ENCODE data around the gene LSS. TPM values are rescaled to one million over a fixed set of nuclear protein-coding genes. Genes with fewer than 3 reads are reported as not detected.
"Not testable (repeated sequence)": the region's sequence is repeated elsewhere in the genome, so short reads cannot be mapped to it uniquely, and the experiment has no call there.

The LSS gene
- total and polyA plus RNA-seq, 2 donors: 14.9 to 15.4 TPM

DNA sequence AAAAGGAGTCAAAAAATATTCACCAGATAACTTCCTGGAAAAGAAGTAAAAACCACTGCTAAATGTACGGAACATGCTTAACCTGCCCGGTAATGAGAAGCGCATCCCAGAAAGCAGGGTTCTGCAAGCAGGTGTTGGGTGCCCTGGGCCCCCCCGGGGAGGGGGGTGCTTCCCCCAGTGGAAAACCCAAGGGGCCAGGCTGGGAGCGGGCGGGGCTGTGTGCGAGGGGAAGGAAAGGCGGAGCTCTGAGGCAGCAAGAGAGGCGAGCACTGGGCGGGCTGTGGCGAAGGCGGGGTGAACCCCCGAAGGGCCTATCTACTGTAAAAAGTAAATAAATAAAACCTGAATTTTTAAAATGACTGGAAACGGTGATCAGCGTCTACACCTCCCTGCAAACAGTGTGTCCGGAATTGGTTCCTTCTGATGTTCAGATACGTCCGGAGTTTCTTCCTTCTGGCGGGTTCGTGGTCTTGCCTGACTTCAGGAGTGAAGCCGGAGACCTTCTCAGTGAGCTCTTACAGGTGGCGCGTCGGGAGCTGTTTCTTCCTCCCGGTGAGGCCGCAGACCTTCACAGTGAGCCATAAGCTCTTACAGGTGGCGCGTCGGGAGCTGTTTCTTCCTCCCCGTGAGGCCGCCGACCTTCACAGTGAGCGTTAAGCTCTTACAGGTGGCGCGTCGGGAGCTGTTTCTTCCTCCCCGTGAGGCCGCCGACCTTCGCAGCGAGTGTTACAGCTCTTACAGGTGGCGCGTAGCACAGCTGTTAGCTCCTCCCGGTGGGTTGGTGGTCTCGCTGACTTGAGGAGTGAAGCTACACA lies 86.6 kb downstream of the LSS start:
- no peaks in the 10 kb centered on the region for H3K4me1 ChIP-seq (ENCODE audit: control insufficient read depth in 2 of 2, insufficient read depth in 2 of 2, low read length in 2 of 2)
- no peak for DNase-seq (ENCODE audit: low read depth in 6 of 9, low spot score in 9 of 9)
- no peaks in the 10 kb centered on the region for H3K36me3 ChIP-seq (ENCODE audit: control insufficient read depth in 2 of 2, insufficient read depth in 2 of 2, low read length in 1 of 2)
- whole genome bisulfite sequencing: 96% methylated on average over 45 of the region's 45 CpGs
- H3K27me3 ChIP-seq (ENCODE audit: control insufficient read depth in 2 of 2, insufficient read depth in 1 of 2, low read length in 1 of 2): no peaks in the 10 kb centered on the region
- no peak overlapping the region for H3K27ac ChIP-seq (ENCODE audit: low read depth in 1 of 2, low read length in 1 of 2)
- peaks cover 0 to 13% of the 10 kb centered on the region in 2 donors for H3K9me3 ChIP-seq (ENCODE audit: control insufficient read depth in 2 of 2, insufficient read depth in 1 of 2, low read length in 1 of 2)
- no peak overlapping the region for H3K4me3 ChIP-seq (ENCODE audit: low read length in 2 of 2)

- not testable (repeated sequence) for H3K36me3 ChIP-seq (ENCODE audit: control insufficient read depth in 2 of 2, insufficient read depth in 2 of 2, low read length in 1 of 2); DNase-seq (ENCODE audit: low read depth in 6 of 9, low spot score in 9 of 9); H3K27ac ChIP-seq (ENCODE audit: low read depth in 1 of 2, low read length in 1 of 2); H3K4me3 ChIP-seq (ENCODE audit: low read length in 2 of 2); H3K27me3 ChIP-seq (ENCODE audit: control insufficient read depth in 2 of 2, insufficient read depth in 1 of 2, low read length in 1 of 2); H3K4me1 ChIP-seq (ENCODE audit: control insufficient read depth in 2 of 2, insufficient read depth in 2 of 2, low read length in 2 of 2)
- H3K9me3 ChIP-seq (ENCODE audit: control insufficient read depth in 2 of 2, insufficient read depth in 1 of 2, low read length in 1 of 2): peaks cover 0 to 13% of the 10 kb centered on the region in 2 donors
- 87% methylated on average over 29 of the region's 29 CpGs for WGBS
Measured at GRCh38 chr21:46140352-46141003, 88.1 kb downstream of the LSS start.

- DNase-seq (ENCODE audit: low read depth in 6 of 9, low spot score in 9 of 9): no peak
- H3K27me3 ChIP-seq (ENCODE audit: control insufficient read depth in 2 of 2, insufficient read depth in 1 of 2, low read length in 1 of 2): no peaks in the 10 kb centered on the region
- peaks cover 0 to 5% of the 10 kb centered on the region in 2 donors for H3K9me3 ChIP-seq (ENCODE audit: control insufficient read depth in 2 of 2, insufficient read depth in 1 of 2, low read length in 1 of 2)
- H3K27ac ChIP-seq (ENCODE audit: low read depth in 1 of 2, low read length in 1 of 2): no peak overlapping the region
- WGBS: 93% methylated on average over 15 of the region's 15 CpGs
- H3K4me1 ChIP-seq (ENCODE audit: control insufficient read depth in 2 of 2, insufficient read depth in 2 of 2, low read length in 2 of 2): no peaks in the 10 kb centered on the region
- H3K4me3 ChIP-seq (ENCODE audit: low read length in 2 of 2): no peak overlapping the region
- H3K36me3 ChIP-seq (ENCODE audit: control insufficient read depth in 2 of 2, insufficient read depth in 2 of 2, low read length in 1 of 2): no peaks in the 10 kb centered on the region
Measured at GRCh38 chr21:46139686-46140085, 88.9 kb downstream of the LSS start.

GRCh38 chr21:46138383-46138970 lies 90.1 kb downstream of the LSS start:
- H3K27me3 ChIP-seq (ENCODE audit: control insufficient read depth in 2 of 2, insufficient read depth in 1 of 2, low read length in 1 of 2): no peaks in the 10 kb centered on the region
- DNase-seq (ENCODE audit: low read depth in 6 of 9, low spot score in 9 of 9): no peak
- WGBS: 80% methylated on average over 28 of the region's 28 CpGs

More at GRCh38 chr21:46138383-46138970, 90.1 kb downstream of the LSS start:
- H3K9me3 ChIP-seq (ENCODE audit: control insufficient read depth in 2 of 2, insufficient read depth in 1 of 2, low read length in 1 of 2): peaks cover 0 to 4% of the 10 kb centered on the region in 2 donors
- no peak overlapping the region for H3K27ac ChIP-seq (ENCODE audit: low read depth in 1 of 2, low read length in 1 of 2)
- no peaks in the 10 kb centered on the region for H3K4me1 ChIP-seq (ENCODE audit: control insufficient read depth in 2 of 2, insufficient read depth in 2 of 2, low read length in 2 of 2)
- no peaks in the 10 kb centered on the region for H3K36me3 ChIP-seq (ENCODE audit: control insufficient read depth in 2 of 2, insufficient read depth in 2 of 2, low read length in 1 of 2)
- no peak overlapping the region for H3K4me3 ChIP-seq (ENCODE audit: low read length in 2 of 2)

Other genes with a start within 250 kb of the LSS start
- gene COL6A1, start 247.0 kb downstream of the LSS start, total RNA-seq: 39.0 TPM
- gene COL6A1, start 247.0 kb downstream of the LSS start, polyA plus RNA-seq: 115 TPM
- 55.2 TPM for gene COL6A2, start 130.7 kb downstream of the LSS start, total RNA-seq
- gene COL6A2, start 130.7 kb downstream of the LSS start, polyA plus RNA-seq: 182 TPM
- 0.09 TPM for gene FTCD, start 73.2 kb downstream of the LSS start, total RNA-seq
- gene FTCD, start 73.2 kb downstream of the LSS start, polyA plus RNA-seq: 1.6 TPM
- 4.8 TPM for gene SPATC1L, start 44.3 kb downstream of the LSS start, total RNA-seq
- 9.6 TPM for gene SPATC1L, start 44.3 kb downstream of the LSS start, polyA plus RNA-seq
- 38.1 TPM for gene MCM3AP, start 56.8 kb upstream of the LSS start, total RNA-seq
- 80.4 TPM for gene MCM3AP, start 56.8 kb upstream of the LSS start, polyA plus RNA-seq
- gene YBEY, start 57.6 kb upstream of the LSS start, total RNA-seq: 17.2 TPM
- gene YBEY, start 57.6 kb upstream of the LSS start, polyA plus RNA-seq: 27.8 TPM
- gene C21orf58, start 95.1 kb upstream of the LSS start, total RNA-seq: 7.3 TPM
- 3.4 TPM for gene C21orf58, start 95.1 kb upstream of the LSS start, polyA plus RNA-seq
- 20.7 TPM for gene PCNT, start 95.4 kb upstream of the LSS start, total RNA-seq
- gene PCNT, start 95.4 kb upstream of the LSS start, polyA plus RNA-seq: 16.7 TPM
- 11.9 TPM for gene DIP2A, start 230.1 kb upstream of the LSS start, total RNA-seq
- 53.1 TPM for gene DIP2A, start 230.1 kb upstream of the LSS start, polyA plus RNA-seq

Data from thymus (tissue), 11 donors.